Activated CD4-positive, alpha-beta T cell treated with anti-CD3 and anti-CD28 coated beads for 4 hours (primary cell): Measurements from ENCODE around the gene MIDN.
"Not testable (repeated sequence)": the region's sequence is repeated elsewhere in the genome, so short reads cannot be mapped to it uniquely, and the experiment has no call there.

Source experiments
- DNase-seq, 2 donors: peaks; one replicate each; pipeline ENCODE4 v3.0.0-alpha.2; 2020

Gene MIDN

DNA sequence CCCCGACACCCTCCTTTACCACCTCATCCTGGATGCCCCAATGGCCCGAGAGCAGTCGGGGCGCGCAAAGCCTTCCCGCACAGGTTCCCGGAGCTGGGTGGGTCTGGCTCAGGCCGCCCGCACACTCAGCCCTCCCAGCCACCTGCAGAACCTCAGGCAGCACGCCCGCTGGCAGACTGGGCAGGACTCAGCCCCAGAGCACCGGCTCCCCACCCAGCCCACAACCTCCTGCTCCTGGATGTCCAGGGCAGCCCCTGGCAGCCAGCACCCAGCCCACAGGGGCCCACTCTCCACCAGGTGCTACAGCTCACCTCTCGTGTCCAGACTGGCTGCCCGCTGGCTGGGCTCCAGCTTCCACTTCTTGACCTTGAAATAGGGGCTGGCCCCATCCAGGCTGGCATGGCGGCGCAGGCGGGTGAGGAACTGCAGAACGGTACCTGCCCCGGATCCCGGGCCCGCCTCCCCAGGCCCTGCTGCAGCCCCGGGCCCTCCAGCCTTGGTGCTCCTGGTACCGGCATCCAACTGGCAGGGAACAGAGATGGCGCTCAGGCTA is 15.2 kb upstream of the MIDN start:
- DNase-seq = no peak

DNA sequence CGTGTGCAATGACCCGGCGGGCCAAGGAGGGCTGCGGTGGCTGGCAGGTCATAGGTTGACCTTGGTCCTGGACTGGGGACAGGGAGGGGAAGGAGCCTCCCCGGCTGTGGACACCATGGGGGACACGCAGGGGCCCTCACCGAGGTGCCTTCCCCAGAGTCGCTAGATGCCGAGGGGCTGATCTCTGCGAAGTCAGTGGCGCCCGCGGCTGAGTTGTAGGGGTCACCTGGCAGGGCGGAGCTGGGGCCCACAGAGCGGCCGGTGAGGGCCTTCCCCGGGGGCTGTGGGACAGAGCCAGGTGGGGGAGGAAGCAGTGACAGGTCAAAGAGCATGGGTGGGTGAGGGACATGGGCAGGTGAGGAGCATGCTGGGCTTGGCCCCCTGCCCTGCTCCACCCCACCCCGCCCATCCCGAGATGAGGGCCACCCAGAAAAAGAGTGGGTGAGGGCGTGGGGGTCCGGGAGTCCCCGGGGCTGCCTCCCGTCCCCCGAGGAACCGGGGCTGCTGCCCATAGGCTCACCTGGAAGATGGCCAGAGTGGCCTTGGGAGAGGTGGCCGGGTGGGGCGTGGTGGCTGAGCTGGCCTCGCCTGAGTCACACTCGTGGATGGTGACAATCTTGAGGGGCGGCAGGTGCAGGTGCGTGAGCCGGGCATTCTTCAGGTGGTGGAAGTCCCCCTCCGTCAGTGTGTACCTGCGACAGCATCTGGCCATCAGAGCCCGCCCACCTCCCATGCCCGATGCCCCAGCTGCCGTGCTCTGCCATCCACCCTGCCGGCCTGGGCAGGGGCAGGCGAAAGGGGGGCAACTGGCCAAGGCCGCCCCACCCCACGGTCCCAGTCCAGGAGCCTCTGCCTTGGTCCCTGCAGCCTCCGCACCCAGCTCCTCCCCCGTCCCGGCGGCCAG is 14.1 kb upstream of the MIDN start:
- no peak for DNase-seq

DNA sequence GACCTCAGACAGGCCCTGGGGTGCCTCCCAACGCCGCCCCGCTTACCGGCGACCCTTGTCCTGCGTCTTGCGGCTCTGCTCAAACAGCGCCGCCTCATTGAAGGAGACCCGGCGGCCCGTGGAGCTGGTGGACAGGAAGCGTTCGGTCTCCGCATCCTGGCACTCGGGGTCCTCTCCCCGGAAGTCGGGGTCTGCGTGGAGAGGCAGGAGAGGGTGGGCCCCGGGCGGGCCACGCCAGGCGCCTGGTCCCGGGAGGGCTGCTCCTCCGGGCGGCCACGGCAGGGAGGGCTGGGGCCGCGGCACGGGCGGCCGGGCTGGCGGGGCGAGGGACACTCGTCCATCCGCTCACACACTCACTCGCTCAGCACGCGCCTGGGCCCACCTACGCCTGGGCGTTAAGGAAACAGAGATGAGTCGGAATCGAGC is 13.4 kb upstream of the MIDN start:
- DNase-seq = no peak

DNA sequence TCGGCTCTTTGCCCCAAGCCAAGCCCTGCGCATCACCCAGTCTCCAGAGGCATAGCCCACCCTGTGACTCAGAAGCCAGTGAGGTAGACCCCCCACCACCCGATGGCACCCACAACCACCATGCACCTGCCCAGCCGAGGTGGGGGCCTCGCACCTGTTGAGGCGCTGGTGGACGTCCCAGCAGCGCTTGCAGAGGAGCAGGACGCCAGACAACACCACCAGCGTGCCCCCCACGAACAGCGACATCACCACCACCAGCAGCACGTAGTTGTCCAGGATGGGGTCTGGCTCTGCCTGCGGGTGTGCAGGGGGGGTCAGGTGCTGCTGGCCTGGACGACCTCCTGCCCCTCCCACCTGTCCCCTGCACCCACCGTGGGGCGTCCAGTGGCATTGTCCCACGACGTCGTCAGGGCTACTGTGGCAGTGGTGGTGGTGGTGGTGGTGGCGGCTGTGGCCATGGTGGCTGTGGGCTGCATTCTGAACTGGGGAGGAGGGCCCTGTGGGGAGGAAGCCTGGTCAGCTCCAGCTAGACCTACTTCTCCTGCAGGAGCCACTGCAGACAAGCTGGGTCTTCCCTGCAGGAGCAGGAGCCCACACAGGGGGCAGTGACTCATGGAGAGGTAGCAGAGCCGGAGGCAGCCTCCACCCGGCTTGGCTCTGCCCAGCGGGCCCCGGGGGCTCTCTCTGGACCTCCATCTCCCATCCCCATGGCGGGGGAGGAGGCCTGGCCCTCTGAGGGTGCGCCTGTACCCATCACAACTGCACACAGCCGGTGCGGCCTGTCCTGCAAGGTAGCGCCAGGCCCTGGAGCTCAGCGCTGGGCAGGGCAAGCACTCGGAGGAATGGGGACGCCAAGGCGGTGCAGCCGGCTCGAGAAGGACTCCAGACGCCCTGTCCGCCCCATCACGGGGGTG is 12.5 kb upstream of the MIDN start:
- no peak for DNase-seq

DNA sequence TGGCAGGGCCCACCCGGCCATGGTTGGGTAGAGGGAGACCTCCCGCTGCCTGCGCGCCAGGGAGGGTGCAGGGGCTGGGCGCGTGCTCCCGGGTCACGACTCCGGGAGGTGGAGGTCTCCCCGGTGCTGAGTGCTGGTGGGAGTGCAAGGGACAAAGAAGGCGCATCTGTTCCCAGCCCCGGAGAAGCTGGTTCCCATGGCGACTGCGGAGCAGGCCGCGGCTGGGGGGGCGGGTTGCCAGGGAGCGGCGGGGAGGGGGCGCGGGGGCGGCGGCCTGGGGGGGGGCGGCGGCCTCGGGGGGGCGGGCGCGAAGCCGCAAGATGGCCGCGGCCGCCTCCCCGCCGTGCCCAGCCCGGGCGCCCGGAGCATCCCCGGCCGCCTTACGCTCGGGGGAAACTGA is 11.8 kb upstream of the MIDN start:
- DNase-seq = no peak

DNA sequence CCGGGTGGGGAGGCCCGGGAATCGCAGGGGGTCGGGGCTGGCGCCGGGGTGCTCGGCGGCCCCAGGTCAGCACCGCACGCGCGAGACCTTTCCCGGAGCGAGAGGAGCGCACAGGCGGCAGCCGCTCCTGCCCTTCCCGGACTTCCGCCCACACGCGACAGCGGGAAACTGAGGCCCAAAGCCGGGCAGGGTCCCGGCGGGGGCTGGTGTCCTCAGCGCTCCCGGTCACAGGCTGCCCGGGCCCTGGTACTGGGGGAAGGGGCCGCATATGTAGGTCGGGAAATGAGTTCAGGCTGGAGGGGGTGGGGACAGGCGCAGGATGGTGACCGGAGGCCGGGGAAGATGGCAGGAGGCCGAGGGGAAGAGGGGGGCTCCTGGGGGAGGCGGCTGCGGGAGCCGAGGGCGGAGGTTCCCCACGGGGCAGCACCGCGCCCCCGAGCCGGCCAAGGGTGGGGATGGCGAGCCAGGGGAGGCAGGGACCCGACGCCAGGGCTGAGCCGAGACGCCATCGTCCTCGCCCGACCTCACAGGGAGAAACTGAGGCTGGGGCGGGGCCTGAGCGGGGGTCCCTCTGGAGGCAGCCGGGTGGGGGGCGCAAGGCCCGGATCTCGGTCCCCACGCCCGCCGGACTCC is 11.2 kb upstream of the MIDN start:
- no peak for DNase-seq

DNA sequence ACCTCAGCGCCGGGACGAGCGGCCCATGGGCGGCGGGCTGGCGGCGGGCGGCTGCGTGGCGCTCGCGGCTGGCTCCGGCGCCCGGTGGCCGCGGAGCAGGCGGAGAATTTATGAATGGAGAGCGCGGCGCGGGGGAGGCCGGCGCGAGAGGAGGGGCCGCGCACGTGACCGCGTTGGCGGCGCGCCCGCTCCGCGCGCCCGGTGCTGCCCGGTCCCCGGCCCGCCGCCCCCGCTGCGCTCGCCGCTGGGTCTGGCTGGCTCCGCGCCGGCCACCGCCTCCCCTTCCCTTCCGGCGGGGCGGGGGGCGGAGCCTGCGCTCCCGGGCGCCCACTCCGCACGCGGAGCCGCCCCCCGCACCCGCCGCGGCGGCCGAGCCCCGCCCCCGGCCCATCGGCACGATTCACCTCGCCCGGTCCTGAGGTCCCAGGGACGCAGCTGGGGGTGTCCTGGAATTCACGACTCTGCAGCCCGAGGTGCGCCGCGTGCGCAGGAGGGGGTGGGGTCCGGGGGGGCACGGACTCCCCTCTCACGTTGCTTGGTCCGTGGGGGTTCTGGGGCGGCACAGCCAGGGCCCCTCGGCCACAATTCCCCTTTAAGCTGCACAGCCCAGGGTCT is 10.5 kb upstream of the MIDN start, which contains the start of gene CBARP:
Gene CBARP (minus strand): TSS at position 252 of the 615 bp plus-strand sequence. CDS start 1,905 bp downstream, outside the sequence.
- DNase-seq = peak; percentile 28 to 36

DNA sequence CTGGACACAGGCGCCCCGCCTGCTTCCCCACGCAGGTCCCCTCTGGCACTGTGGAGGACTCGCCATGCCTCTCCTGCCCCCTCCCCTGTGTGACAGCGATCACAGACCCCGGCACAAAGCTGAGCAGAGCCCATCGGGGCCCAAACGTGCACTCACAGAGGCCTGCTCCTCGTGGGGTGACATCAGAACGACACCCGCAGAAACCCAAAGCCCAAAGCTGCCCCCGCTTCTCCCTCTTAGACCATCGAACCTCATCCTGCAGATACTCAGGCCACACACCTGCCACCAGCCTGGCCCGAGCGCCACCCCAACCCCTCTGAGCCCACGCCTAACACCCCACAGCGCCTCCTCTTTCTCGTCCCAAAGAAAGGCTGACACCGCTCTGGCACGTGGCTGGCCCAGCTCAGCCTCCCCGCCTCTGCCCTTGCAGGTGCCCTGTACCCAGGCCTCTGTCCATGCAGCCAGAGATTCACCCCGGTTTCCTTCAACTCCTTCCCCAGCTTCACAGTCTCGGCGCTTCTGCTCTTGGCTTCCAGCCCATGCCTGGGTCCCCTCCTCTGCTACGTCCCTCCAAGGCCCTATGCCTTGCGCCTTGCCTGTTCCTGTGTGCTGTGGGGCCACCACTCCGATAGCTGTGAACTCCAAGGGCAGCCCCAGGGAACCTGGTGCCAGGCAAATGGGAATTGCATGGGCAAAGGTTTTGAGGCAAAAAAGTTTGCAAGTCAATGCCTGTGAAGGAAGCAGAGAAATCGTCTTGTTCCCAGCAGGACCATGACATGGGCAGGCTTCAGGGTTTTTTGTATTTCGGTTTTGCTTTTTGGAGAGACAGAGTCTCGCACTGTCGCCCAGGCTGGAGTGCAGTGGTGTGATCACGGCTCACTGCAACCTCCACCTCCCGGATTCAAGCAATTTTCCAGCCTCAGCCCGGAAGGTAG is 9.7 kb upstream of the MIDN start:
- no peak for DNase-seq

DNA sequence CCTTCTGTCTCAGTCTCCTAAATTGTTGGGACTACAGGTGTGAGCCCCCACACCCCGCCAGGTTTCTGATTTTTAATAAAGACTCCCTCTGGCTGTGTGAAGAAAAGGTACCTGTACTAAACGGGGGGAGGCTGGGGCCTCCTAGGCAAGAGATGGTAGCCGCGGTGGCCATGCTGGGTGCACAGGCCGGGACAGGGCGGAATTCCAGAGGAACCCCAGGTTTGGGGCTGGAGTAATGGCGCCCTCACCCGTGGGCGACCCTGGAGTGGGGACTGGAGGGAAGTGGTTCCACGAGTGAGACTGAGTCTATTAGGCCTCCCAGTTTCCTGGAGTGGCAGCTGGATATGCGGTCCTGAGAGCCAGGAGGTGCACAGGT is 9.0 kb upstream of the MIDN start:
- no peak for DNase-seq

DNA sequence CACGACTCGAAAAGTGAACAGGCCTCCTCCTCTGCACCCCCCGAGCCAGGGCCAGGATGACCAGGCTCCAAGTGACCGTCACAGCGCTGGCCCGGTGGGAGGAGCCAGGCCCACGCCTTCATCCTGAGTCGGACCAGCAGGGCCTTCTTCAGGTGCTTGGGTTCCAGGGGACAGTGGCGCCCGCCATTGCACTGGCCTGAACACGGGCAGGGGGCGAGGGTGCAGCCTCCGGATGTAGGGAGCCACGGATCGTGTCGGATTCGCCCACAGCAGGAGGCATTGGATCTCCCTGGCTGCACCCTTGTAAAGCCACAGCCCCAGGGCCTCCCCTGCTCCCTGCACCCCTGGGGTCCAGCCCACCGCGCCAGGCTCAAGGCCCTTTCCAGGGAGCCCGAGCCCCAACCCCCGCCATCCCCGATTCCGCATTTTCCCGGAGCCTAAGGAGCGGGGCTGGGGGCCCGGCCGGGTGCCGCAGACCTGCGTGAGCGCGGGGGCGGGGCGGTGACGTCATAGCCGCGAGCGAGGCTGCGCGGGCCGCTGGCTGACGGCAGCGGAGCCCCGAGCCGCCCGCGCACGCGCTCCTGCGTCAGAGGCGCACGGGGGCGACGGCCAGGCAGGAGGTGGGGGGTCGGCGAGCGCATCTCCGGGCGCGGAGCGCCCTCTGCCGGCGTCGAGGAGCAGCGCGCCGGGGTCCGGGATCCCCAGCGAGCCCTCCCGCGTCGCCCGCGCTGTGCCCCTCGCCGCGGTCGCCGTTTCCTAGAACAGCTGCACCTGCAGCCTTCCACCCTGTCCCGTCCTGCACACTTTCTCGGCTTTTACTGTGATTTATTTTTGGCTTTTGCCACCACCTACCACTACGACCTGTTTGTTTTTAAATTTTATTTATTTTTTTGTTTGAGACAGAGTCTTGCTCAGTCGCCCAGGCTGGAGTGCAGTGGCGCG is 8.3 kb upstream of the MIDN start:
- DNase-seq = peak; percentile 93 to 97

DNA sequence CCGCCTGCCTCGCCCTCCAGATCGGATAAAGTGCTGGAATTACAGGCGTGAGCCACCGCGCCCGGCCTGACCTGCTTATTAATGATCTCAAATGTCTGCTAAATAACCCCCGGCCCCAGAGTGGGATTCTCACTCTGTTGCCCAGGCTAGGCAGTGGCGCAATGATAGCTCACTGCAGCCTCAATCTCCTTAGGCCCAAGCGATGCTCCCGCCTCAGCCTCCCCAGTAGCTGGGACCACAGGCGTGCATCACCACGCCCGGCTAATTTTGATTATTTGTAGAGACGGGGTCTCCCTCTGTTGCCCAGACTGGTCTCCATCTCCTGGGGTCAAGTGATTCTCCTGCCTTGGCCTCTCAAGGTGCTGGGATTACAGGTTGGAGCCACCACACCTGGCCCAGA is 7.5 kb upstream of the MIDN start:
- DNase-seq = no peak

DNA sequence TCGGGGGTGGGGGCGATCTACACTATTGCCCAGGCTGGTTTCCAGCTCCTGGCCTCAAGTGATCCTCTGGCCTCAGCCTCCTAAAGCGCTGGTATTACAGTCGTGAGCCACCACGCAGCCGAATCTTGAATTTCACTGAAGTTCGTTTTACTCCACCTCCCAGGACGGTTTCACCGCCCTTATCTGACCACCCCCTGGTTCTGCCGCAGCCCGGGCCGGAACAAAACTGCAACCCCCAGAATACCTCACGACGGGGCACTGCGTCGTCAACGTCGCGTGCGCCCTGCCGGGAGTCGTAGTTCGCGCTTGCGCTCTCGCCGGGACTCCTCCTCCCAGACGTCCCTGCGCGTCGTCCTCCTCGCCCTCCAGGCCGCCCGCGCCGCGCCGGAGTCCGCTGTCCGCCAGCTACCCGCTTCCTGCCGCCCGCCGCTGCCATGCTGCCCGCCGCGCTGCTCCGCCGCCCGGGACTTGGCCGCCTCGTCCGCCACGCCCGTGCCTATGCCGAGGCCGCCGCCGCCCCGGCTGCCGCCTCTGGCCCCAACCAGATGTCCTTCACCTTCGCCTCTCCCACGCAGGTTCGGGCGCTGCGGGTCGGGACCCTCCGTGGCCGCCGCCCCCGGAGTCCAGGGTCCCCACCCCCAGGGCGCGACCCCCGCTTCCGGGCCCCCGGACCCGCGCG is 6.8 kb upstream of the MIDN start, which contains the start of gene ATP5F1D:
Gene ATP5F1D (plus strand): TSS at position 335 of the 679 bp plus-strand sequence. CDS start 100 bp downstream, at position 435.
- peak; percentile 90 to 94 for DNase-seq

DNA sequence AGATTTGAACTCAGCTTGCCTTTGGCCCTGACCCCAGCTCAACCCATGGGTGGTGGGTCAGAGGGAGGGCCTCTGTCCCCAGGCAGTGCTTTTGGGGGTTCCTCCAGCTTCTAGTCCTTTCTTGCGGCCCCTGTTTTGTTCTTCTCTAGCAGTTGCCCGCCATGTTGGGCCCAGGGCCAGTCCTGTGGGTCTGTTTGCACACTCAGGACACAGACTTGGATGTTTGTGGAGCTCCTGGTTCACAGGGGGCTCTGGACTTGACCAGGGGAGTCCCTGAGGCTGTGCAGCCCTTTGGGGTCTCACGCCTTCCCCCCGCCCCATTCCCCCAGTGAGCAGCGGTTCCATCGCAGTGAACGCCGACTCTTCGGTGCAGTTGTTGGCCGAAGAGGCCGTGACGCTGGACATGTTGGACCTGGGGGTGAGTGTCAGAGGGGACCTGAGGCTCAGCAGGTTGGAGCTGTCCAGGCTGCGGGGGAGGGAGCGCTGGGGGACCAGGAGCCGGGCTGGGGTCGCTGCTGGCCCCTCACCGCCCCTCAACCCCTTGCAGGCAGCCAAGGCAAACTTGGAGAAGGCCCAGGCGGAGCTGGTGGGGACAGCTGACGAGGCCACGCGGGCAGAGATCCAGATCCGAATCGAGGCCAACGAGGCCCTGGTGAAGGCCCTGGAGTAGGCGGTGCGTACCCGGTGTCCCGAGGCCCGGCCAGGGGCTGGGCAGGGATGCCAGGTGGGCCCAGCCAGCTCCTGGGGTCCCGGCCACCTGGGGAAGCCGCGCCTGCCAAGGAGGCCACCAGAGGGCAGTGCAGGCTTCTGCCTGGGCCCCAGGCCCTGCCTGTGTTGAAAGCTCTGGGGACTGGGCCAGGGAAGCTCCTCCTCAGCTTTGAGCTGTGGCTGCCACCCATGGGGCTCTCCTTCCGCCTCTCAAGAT is 4.4 kb upstream of the MIDN start:
- peak; percentile 84 to 88 for DNase-seq

DNA sequence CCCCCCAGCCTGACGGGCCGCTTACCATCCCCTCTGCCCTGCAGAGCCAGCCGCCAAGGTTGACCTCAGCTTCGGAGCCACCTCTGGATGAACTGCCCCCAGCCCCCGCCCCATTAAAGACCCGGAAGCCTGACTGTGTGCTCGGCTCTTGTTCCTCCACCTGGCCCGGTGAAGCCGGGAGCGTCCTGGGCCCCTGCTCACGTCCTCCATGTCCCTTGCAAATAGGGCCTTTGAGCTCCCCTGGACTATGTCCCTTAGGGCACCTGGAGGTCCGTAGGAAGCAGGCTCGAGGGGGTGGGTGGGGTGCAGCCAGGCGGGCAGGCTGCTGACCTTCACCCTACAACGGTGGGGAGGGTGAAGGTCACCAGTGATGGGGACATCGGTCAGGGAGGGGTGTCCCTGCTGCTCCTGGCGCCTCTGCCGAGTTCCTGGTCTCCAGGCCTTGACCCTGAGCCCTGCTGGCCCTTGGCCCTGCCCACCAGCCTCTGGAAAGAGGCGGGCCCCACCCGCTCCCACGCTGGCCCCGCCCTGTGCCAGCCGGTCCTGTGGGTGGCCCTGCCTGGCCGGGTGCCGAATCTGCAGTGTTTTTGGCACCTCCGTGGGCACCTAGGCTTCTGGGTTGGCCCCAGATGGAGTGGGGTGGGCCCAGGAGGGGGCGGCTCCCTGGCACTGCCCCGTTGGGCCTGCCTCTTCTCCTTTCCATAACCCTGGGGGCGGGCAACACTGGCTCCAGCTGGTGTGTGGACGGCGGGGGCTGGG is 3.5 kb upstream of the MIDN start:
- DNase-seq = no peak

DNA sequence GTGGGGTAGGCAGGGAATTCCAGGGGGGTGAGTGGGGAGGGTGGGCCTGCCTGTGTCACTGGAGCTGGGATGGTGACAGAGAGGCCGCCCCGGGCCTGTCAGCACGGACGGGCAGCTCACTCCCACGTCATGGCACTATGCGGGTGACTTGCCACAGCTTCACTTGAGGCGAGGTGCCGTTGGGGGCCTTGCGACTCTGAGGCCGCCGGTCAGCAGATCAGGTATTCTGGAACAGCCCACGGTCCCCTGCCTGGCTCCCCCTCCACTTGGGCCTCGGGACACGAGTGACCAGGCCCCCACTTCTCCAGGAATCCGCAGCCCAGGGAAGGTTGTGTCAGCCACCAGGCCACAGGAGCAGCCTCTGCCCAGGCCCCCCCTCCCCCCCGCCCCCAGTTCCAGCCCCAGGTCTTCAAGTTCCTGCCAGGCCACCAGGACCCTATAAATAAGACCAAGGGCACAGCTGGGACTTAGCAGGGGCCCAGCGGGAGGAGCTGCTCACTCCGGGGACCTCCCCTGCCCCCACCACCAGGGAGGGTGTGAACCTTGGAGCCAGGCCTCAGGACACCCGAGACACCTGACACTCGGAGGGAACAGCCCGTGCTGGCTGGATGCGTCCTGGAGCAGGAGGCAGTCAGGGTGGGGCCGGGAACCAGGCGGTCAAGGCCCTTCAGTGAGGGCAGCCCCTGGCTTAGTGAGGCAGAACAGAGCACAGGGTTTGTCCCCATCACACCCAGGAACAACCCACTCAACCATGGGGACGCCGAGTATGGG is 2.7 kb upstream of the MIDN start:
- DNase-seq = no peak

DNA sequence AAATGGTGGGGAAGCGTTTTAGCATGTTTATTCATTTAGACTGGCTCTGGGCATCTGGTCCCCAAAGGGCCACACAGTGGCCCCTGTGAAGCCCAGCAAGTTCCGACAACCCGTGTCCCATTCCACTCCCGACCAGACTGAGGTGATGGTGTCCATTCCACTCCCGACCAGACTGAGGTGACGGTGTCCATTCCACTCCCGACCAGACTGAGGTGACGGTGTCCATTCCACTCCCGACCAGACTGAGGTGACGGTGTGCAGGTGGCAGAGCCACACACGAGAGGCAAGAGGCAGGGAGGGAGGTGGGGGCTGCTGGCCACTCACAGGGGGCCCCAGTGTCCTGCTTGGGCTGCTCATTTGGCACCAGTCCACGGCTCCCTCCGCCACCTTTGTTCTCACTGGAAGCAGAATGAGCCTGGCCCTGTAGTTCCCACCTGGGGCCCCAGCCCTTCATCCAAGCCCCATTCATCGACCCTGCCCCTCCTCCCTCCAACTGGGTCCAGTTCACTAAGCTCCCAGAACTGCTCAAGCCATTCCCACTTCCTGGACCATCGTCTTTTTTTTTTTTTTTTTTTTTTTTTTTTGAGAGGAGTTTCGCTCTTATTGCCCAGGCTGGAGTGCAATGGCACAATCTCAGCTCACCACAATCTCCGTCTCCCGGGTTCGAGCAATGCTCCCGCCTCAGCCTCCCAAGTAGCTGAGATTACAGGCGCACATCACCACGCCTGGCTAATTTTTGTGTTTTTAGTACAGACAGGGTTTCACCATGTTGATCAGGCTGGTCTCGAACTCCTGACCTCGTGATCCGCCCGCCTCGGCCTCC is 1.9 kb upstream of the MIDN start:
- not testable (repeated sequence) for DNase-seq
